CD4-positive, alpha-beta T cell (primary cell): ENCODE data around the gene IL5RA. TPM values are rescaled to one million over a fixed set of nuclear protein-coding genes. Genes with fewer than 3 reads are reported as not detected.

ENCODE experiments used
- ATAC-seq: fragments of 200-7000 bp; cut with Tn5 transposase; one replicate; pipeline ENCODE4 v1.10.0; 2022; ENCODE audit warnings: mild to moderate bottlenecking; ENCODE audit not compliant: poor library complexity
- CTCF ChIA-PET: fragments of 350-600 bp; sonication (Branson Sonifier 250); formaldehyde crosslinking; loops from one replicate; lab custom pipeline; 2021; ENCODE audit warnings: antibody characterized with exemption, inconsistent platforms; lab: Charles Lee
- POLR2A ChIA-PET: fragments of 350-600 bp; sonication (Branson Sonifier 250); formaldehyde crosslinking; loops from one replicate; lab custom pipeline; 2021; ENCODE audit warnings: antibody characterized with exemption, inconsistent platforms; lab: Charles Lee
- DNase-seq, 14 experiments: peaks; one replicate each; pipeline ENCODE4 v3.0.0-alpha.2; 2013 to 2020; ENCODE audit warnings: mixed read lengths in 2 of 14
- H3K27ac ChIP-seq, 2 donors: one replicate each; pipeline versions ENCODE4 v1.5.1 to v1.7.0; 2013; ENCODE audit warnings: low read length in 2 of 2, low read depth in 1 of 2, mild to moderate bottlenecking in 1 of 2
- H3K27me3 ChIP-seq, 2 experiments: 1 replicate in 1 of 2; 2 replicates in 1 of 2; pipeline versions ENCODE4 v1.6.1 to v1.7.0; 2013; ENCODE audit warnings: low read length in 2 of 2, control low read depth in 1 of 2, mild to moderate bottlenecking in 1 of 2, moderate library complexity in 1 of 2; ENCODE audit not compliant: insufficient read depth in 2 of 2, control insufficient read depth in 1 of 2
- H3K36me3 ChIP-seq: one replicate; pipeline ENCODE4 v1.6.1; 2013; ENCODE audit warnings: low read length, control low read depth; ENCODE audit not compliant: insufficient read depth
- H3K4me1 ChIP-seq: one replicate; pipeline ENCODE4 v1.6.1; 2013; ENCODE audit warnings: low read length, control low read depth; ENCODE audit not compliant: insufficient read depth
- H3K4me3 ChIP-seq: one replicate; pipeline ENCODE4 v1.5.1; 2013; ENCODE audit warnings: mild to moderate bottlenecking, low read length, moderate library complexity
- H3K9me3 ChIP-seq, 2 experiments: 1 replicate in 1 of 2; 2 replicates in 1 of 2; pipeline versions ENCODE4 v1.6.1 to v1.7.0; 2013; ENCODE audit warnings: low read length in 2 of 2, mild to moderate bottlenecking in 2 of 2, control low read depth in 1 of 2, moderate library complexity in 1 of 2; ENCODE audit not compliant: control insufficient read depth in 1 of 2, insufficient read depth in 1 of 2
- H3K27ac Mint-ChIP-seq: one replicate; pipeline ENCODE4 v1.8.0; 2020; ENCODE audit warnings: mixed read lengths
- H3K27me3 Mint-ChIP-seq: one replicate; pipeline ENCODE4 v1.8.0; 2021; ENCODE audit warnings: mixed read lengths
- H3K36me3 Mint-ChIP-seq: one replicate; pipeline ENCODE4 v1.8.0; 2021; ENCODE audit warnings: low read depth, mixed read lengths
- H3K4me1 Mint-ChIP-seq: one replicate; pipeline ENCODE4 v1.8.0; 2021; ENCODE audit warnings: low read depth, mixed read lengths
- H3K4me3 Mint-ChIP-seq: one replicate; pipeline ENCODE4 v1.8.0; 2020; ENCODE audit warnings: mild to moderate bottlenecking, mixed read lengths
- H3K9me3 Mint-ChIP-seq: one replicate; pipeline ENCODE4 v1.8.0; 2020; ENCODE audit warnings: mixed read lengths
- CTCF ChIP-seq: fragments of 200-600 bp; IDR thresholded peaks from one replicate; pipeline ENCODE4 v1.8.0; 2022; ENCODE audit warnings: antibody characterized with exemption, mild to moderate bottlenecking
- intact Hi-C, 2 experiments: fragments of 100-400 bp; cut with DNase I in 1 of 2; cut with micrococcal nuclease in 1 of 2; formaldehyde crosslinking; loops; one replicate each; pipeline versions ENCODE4 v1.15.1 to v1.9.0; 2023 to 2025; cut with DNase I, micrococcal nuclease
- total RNA-seq, 174 experiments: library from RNA in 2 of 174; stranded (reverse) in 2 of 174; gene quantifications; one replicate each; pipeline ENCODE4 v1.2.3 and lab custom pipeline; 2021 to 2026

The IL5RA gene
- total RNA-seq, 2 experiments from 2014 or later: 0.59 to 0.99 TPM

DNA sequence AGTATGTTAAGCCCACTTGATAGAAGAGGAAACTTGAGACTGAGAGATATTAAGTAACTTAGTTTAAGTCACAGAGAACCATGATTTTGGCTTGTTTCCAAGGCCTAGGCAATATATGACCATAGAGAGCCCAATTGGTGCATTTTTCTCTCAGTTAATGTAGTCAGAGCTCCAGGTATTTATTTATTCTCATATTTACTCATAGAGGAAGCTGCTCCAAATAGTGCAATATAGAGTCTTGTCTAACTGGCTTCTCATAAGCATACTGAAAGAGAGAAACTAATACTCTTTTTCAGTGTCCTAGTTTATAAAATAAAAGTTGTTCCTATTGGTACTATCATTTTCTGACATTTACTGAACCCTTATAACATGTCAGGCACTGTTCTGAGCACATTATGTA is 31.8 kb upstream of the IL5RA start:
- H3K4me3 Mint-ChIP-seq: no peak overlapping the region
- CTCF ChIA-PET: interaction anchor here (0.7 kb wide), 1 partner anchor 69 kb away, joined by 3 read pairs; no protein-coding TSS in a partner anchor
- no peaks in the 10 kb centered on the region for H3K27me3 Mint-ChIP-seq
- Histone ChIP-seq H3K27ac (no peak overlapping the region), H3K27me3 (no peaks in the 10 kb centered on the region), H3K36me3 (peaks cover 94% of the 10 kb centered on the region), H3K9me3 (no peaks in the 10 kb centered on the region), H3K4me1 (no peaks in the 10 kb centered on the region), H3K4me3 (no peak overlapping the region)
- POLR2A ChIA-PET: interaction anchor here (1.0 to 1.4 kb wide), 2 partner anchors 9 to 14 kb away, joined by 3 read pairs; no protein-coding TSS in a partner anchor
- no peaks in the 10 kb centered on the region for H3K9me3 Mint-ChIP-seq
- no peak for TF ChIP-seq CTCF
- DNase-seq: no peak
- peak overlapping the region; percentile 66 for H3K27ac Mint-ChIP-seq
- H3K4me1 Mint-ChIP-seq: peaks cover 38% of the 10 kb centered on the region
- no peak for ATAC-seq
- peaks cover 95% of the 10 kb centered on the region for H3K36me3 Mint-ChIP-seq
- intact Hi-C loops: loop anchor here in 1 of 2 experiments (1.0 kb wide), 1 partner anchor 37 kb away; the partner anchor contains the start of gene CRBN

DNA sequence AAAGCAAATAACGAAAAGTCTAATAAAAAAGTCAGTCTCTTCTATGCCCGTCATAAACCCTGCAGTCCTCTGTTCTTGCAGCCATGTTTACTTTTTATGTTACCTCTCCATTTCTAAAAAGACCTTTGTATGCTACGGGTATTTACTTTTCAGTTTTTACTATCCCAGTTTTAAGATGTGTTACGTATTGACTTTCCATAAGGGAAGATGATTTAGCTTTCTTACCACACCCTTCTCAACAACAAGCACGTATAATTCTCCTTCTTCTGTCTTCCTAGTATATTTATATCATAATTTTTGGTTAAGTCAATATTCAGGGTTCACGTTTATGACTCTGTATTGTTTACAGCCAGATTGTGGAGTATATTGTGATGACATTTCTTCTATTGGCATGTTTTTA is 27.4 kb upstream of the IL5RA start:
- Histone ChIP-seq H3K9me3 (no peaks in the 10 kb centered on the region), H3K4me1 (peaks cover 7% of the 10 kb centered on the region), H3K27ac (no peak overlapping the region), H3K4me3 (no peak overlapping the region), H3K27me3 (no peaks in the 10 kb centered on the region), H3K36me3 (peaks cover 70% of the 10 kb centered on the region)
- ATAC-seq: no peak
- peaks cover 90% of the 10 kb centered on the region for H3K36me3 Mint-ChIP-seq
- H3K9me3 Mint-ChIP-seq: no peaks in the 10 kb centered on the region
- ChIA-PET CTCF (no interaction called here), POLR2A (interaction anchor here (1.0 kb wide), 1 partner anchor 11 kb away, joined by 3 read pairs; the partner anchor contains the start of gene TRNT1)
- DNase-seq: no peak
- peak overlapping the region; percentile 73 for H3K27ac Mint-ChIP-seq
- no peak overlapping the region for H3K4me3 Mint-ChIP-seq
- H3K4me1 Mint-ChIP-seq: peaks cover 81% of the 10 kb centered on the region
- intact Hi-C loops: no loop called here
- H3K27me3 Mint-ChIP-seq: no peaks in the 10 kb centered on the region
- TF ChIP-seq CTCF: no peak

DNA sequence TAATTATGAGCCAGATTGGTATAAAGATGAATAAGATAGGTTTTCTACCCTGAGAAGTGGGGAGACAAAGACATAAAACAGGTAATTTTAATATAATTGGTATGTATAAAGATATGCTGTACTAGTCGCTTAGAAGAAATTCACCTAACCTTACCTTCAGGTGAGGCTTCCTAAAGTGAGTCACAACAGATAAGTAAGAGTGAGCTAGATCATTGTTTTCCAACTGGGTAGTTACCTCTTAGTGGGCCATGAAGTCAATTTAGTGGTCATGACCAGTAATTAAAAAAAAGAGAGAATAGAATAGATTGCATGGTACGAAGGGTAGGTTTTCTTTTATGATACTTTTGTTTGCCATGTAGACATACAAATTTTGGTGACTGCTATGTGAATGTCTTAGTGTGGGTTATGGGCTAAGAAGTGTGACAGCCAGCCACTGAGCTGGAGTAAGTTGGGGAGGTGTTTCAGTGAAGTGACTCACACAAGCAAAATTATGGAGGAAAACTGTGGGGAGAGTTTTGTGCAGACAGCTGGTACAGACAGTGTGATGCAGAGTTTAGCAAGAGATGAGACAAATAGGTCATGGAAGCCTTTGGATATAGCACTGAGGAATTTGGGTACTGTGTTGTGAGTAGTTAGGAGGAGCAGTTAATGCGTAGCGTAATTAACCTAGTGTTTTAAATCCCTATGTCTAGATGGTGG is 24.7 kb upstream of the IL5RA start:
- peaks cover 7% of the 10 kb centered on the region for H3K4me1 ChIP-seq
- H3K27me3 ChIP-seq: no peaks in the 10 kb centered on the region
- H3K27ac Mint-ChIP-seq: peak overlapping the region; percentile 73
- H3K9me3 Mint-ChIP-seq: no peaks in the 10 kb centered on the region
- no peaks in the 10 kb centered on the region for H3K27me3 Mint-ChIP-seq
- no peak overlapping the region for H3K4me3 Mint-ChIP-seq
- H3K4me1 Mint-ChIP-seq: peaks cover 73% of the 10 kb centered on the region
- ChIA-PET CTCF (interaction anchor here (1.1 to 1.5 kb wide), 2 partner anchors 12 to 39 kb away, joined by 3 read pairs; no protein-coding TSS in a partner anchor), POLR2A (no interaction called here)
- intact Hi-C loops: no loop called here
- TF ChIP-seq CTCF: no peak
- peaks cover 56% of the 10 kb centered on the region for H3K36me3 ChIP-seq
- DNase-seq (no peak), ATAC-seq (peak; percentile 56)
- peak overlapping the region in 1 of 2 donors; percentile 26 for H3K27ac ChIP-seq
- H3K4me3 ChIP-seq: no peak overlapping the region
- peaks cover 77% of the 10 kb centered on the region for H3K36me3 Mint-ChIP-seq
- no peaks in the 10 kb centered on the region for H3K9me3 ChIP-seq
